Ovary (tissue), 3 donors: ENCODE data around the gene PCDHGB1.

ENCODE experiments used
- CTCF ChIP-seq, 3 donors: fragments of 450-650 bp in 2 of 3; fragments of 200-600 bp in 1 of 3; IDR thresholded peaks; one replicate each; pipeline versions ENCODE4 v1.5.1 to v1.8.0; 2016 to 2022; ENCODE audit warnings: antibody characterized with exemption in 3 of 3, mild to moderate bottlenecking in 1 of 3
- POLR2A ChIP-seq: fragments of 450-650 bp; IDR thresholded peaks from one replicate; pipeline ENCODE4 v1.6.1; 2017; ENCODE audit warnings: antibody characterized with exemption, mild to moderate bottlenecking, moderate library complexity
- donor health status: DM: no; HTN: no; CAD: no.

GRCh38 chr5:141388661-141389060, 38.8 kb downstream of the PCDHGB1 start:
- TF ChIP-seq POLR2A (no peak), CTCF (IDR thresholded peaks at IDR 0.05) (no peak)
